ENCODE results near the gene EEF1G.

EEF1G gene

GRCh38 chr11:62610814-62611704 is 37.4 kb upstream of the EEF1G start:
- TF ChIP-seq, protein P1, sequence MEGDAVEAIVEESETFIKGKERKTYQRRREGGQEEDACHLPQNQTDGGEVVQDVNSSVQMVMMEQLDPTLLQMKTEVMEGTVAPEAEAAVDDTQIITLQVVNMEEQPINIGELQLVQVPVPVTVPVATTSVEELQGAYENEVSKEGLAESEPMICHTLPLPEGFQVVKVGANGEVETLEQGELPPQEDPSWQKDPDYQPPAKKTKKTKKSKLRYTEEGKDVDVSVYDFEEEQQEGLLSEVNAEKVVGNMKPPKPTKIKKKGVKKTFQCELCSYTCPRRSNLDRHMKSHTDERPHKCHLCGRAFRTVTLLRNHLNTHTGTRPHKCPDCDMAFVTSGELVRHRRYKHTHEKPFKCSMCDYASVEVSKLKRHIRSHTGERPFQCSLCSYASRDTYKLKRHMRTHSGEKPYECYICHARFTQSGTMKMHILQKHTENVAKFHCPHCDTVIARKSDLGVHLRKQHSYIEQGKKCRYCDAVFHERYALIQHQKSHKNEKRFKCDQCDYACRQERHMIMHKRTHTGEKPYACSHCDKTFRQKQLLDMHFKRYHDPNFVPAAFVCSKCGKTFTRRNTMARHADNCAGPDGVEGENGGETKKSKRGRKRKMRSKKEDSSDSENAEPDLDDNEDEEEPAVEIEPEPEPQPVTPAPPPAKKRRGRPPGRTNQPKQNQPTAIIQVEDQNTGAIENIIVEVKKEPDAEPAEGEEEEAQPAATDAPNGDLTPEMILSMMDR (IDR thresholded peaks at IDR 0.05), result no peak
- H3K36me3 Mint-ChIP-seq (ENCODE audit: low read depth), result peaks cover 14% of the 10 kb centered on the region
- no peaks in the 10 kb centered on the region for H3K9me3 Mint-ChIP-seq
- peak overlapping the region; percentile 36 for H3K27ac Mint-ChIP-seq
- no peak for DNase-seq
- peaks cover 72% of the 10 kb centered on the region for H3K4me1 Mint-ChIP-seq
- H3K4me3 Mint-ChIP-seq, result peak overlapping the region; percentile 92
- H3K27me3 Mint-ChIP-seq (ENCODE audit: low read depth, poor library complexity), result peaks cover 6% of the 10 kb centered on the region

- Mint-ChIP-seq H3K27ac (peak overlapping the region; percentile 36), H3K9me3 (no peaks in the 10 kb centered on the region), H3K36me3 (ENCODE audit: low read depth) (peaks cover 14% of the 10 kb centered on the region), H3K4me1 (peaks cover 77% of the 10 kb centered on the region), H3K27me3 (ENCODE audit: low read depth, poor library complexity) (peaks cover 6% of the 10 kb centered on the region), H3K4me3 (peak overlapping the region; percentile 92)
- TF ChIP-seq, protein P1 (IDR thresholded peaks at IDR 0.05), result no peak
- DNase-seq, result no peak
Observed at GRCh38 chr11:62610403-62610802, 36.7 kb upstream of the EEF1G start.

GRCh38 chr11:62608776-62609175 is 35.1 kb upstream of the EEF1G start:
- H3K27me3 Mint-ChIP-seq (ENCODE audit: low read depth, poor library complexity), result peaks cover 15% of the 10 kb centered on the region
- no peak overlapping the region for H3K4me3 Mint-ChIP-seq
- DNase-seq, result no peak
- H3K27ac Mint-ChIP-seq, result no peak overlapping the region
- H3K36me3 Mint-ChIP-seq (ENCODE audit: low read depth), result peaks cover 16% of the 10 kb centered on the region
- H3K9me3 Mint-ChIP-seq, result no peaks in the 10 kb centered on the region
- H3K4me1 Mint-ChIP-seq, result peaks cover 80% of the 10 kb centered on the region
- TF ChIP-seq, protein P1 (IDR thresholded peaks at IDR 0.05), result no peak

DNA sequence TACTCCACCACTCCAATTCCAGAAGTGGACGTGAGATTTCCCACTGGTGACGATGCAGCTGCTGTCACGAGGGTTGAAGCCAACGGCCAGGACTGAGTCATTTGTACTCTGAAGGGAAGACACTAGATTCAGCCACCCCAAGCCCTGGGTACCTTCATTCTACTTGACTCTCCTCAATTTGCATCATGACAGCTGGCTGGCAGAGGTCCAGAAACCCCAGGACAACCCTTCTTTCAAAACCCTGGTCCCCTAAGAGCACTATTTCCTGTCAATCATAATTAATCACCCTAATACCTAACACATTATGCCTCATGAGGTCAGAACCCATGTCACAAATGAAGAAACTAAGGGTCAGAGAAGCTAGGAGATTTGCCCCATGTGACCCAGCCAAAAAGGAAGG is 34.0 kb upstream of the EEF1G start:
- TF ChIP-seq, protein P1 (IDR thresholded peaks at IDR 0.05), result no peak
- H3K36me3 Mint-ChIP-seq (ENCODE audit: low read depth), result peaks cover 23% of the 10 kb centered on the region
- H3K4me3 Mint-ChIP-seq, result no peak overlapping the region
- no peak for DNase-seq
- H3K4me1 Mint-ChIP-seq, result peaks cover 89% of the 10 kb centered on the region
- H3K27me3 Mint-ChIP-seq (ENCODE audit: low read depth, poor library complexity), result peaks cover 25% of the 10 kb centered on the region
- H3K9me3 Mint-ChIP-seq, result no peaks in the 10 kb centered on the region
- no peak overlapping the region for H3K27ac Mint-ChIP-seq

GRCh38 chr11:62605902-62606301 is 32.2 kb upstream of the EEF1G start:
- Mint-ChIP-seq H3K27ac (no peak overlapping the region), H3K4me1 (peaks cover 82% of the 10 kb centered on the region), H3K9me3 (no peaks in the 10 kb centered on the region), H3K4me3 (no peak overlapping the region), H3K36me3 (ENCODE audit: low read depth) (peaks cover 23% of the 10 kb centered on the region), H3K27me3 (ENCODE audit: low read depth, poor library complexity) (peaks cover 29% of the 10 kb centered on the region)
- TF ChIP-seq, protein P1 (IDR thresholded peaks at IDR 0.05), result no peak
- no peak for DNase-seq

DNA sequence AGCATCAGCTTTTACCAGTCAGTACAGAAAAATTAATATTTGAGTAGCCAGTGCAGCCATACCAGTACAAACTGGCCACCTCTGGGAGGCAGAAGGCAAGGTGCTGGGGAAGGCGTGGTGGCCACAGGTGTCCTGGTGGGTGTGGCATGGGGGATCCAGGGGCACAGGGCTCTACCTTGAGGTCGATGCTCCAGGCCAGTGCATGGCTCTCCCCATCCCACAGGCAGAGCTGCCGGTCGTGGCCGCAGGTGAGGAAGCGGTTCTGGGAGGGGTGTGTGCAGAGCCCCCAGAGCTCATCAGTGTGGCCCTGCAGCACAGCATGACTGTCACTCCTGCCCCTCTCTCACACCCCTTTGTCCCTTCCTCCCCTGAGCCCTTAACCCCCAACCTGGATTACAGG is 31.8 kb upstream of the EEF1G start:
- no peak for DNase-seq
- Mint-ChIP-seq H3K4me1 (peaks cover 80% of the 10 kb centered on the region), H3K9me3 (no peaks in the 10 kb centered on the region), H3K36me3 (ENCODE audit: low read depth) (peaks cover 23% of the 10 kb centered on the region), H3K27ac (no peak overlapping the region), H3K4me3 (no peak overlapping the region), H3K27me3 (ENCODE audit: low read depth, poor library complexity) (peaks cover 29% of the 10 kb centered on the region)
- TF ChIP-seq, protein P1 (IDR thresholded peaks at IDR 0.05), result no peak
